Progenitor cell of endocrine pancreas (in vitro differentiated cells): ENCODE data around the gene PCDHGB3. TPM values are rescaled to one million over a fixed set of nuclear protein-coding genes. Genes with fewer than 3 reads are reported as not detected.
"Not testable (repeated sequence)": the region's sequence is repeated elsewhere in the genome, so short reads cannot be mapped to it uniquely, and the experiment has no call there.

Source experiments
- DNase-seq: peaks from one replicate; pipeline ENCODE4 v3.0.0; 2021; ENCODE audit warnings: low spot score; ENCODE audit not compliant: unreplicated experiment
- H3K27ac Mint-ChIP-seq: 2 replicates; pipeline ENCODE4 v1.8.0; 2021; ENCODE audit warnings: mild to moderate bottlenecking, moderate library complexity, mixed read lengths
- H3K27me3 Mint-ChIP-seq: 2 replicates; pipeline ENCODE4 v1.8.0; 2021; ENCODE audit warnings: mixed read lengths
- H3K36me3 Mint-ChIP-seq: 2 replicates; pipeline ENCODE4 v1.8.0; 2022; ENCODE audit warnings: mixed read lengths; ENCODE audit not compliant: insufficient read depth
- H3K4me1 Mint-ChIP-seq: 2 replicates; pipeline ENCODE4 v1.8.0; 2021; ENCODE audit warnings: low read depth, mixed read lengths
- H3K4me3 Mint-ChIP-seq: 2 replicates; pipeline ENCODE4 v1.8.0; 2021; ENCODE audit warnings: low read depth, mild to moderate bottlenecking, moderate library complexity, mixed read lengths
- H3K9me3 Mint-ChIP-seq: 2 replicates; pipeline ENCODE4 v1.8.0; 2021; ENCODE audit warnings: low read depth, mixed read lengths
- CTCF ChIP-seq: fragments of 200-600 bp; sonication (generic); IDR thresholded peaks from one replicate; pipeline ENCODE4 v1.5.0; 2021; ENCODE audit warnings: antibody characterized with exemption, mild to moderate bottlenecking; ENCODE audit not compliant: unreplicated experiment
- total RNA-seq: library from RNA; stranded (reverse); gene quantifications from 2 replicates; pipeline ENCODE4 v1.2.1, GENCODE V29; 2021

PCDHGB3 gene
- total RNA-seq, 1 donor from 2014 or later: 0.60 TPM

GRCh38 chr5:141393267-141393666 is 23.2 kb downstream of the PCDHGB3 start:
- Mint-ChIP-seq H3K36me3 (peaks cover 50% of the 10 kb centered on the region), H3K9me3 (peaks cover 52% of the 10 kb centered on the region), H3K4me1 (no peaks in the 10 kb centered on the region), H3K27me3 (no peaks in the 10 kb centered on the region), H3K4me3 (no peak overlapping the region), H3K27ac (peak overlapping the region; percentile 33)
- no peak for TF ChIP-seq CTCF
- no peak for DNase-seq

GRCh38 chr5:141394401-141395187 is 24.6 kb downstream of the PCDHGB3 start:
- Mint-ChIP-seq H3K27ac (peak overlapping the region; percentile 41), H3K36me3 (peaks cover 52% of the 10 kb centered on the region), H3K9me3 (peaks cover 50% of the 10 kb centered on the region)
- H3K4me3 Mint-ChIP-seq, H3K4me1 Mint-ChIP-seq, DNase-seq, H3K27me3 Mint-ChIP-seq: not testable (repeated sequence)

- not testable (repeated sequence) for H3K27ac Mint-ChIP-seq, H3K4me3 Mint-ChIP-seq, H3K4me1 Mint-ChIP-seq, H3K27me3 Mint-ChIP-seq, DNase-seq
- peaks cover 43% of the 10 kb centered on the region for H3K36me3 Mint-ChIP-seq
- peaks cover 45% of the 10 kb centered on the region for H3K9me3 Mint-ChIP-seq
Measured at GRCh38 chr5:141397756-141398551, 27.9 kb downstream of the PCDHGB3 start, which contains the start of gene PCDHGB5. Gene PCDHGB5 (plus strand): TSS chr5:141397947. CDS start chr5:141398128, 181 bp downstream.

GRCh38 chr5:141398608-141399007 is 28.6 kb downstream of the PCDHGB3 start:
- Mint-ChIP-seq H3K4me3 (no peak overlapping the region), H3K9me3 (peaks cover 46% of the 10 kb centered on the region), H3K36me3 (peaks cover 42% of the 10 kb centered on the region), H3K27ac (no peak overlapping the region), H3K4me1 (no peaks in the 10 kb centered on the region), H3K27me3 (no peaks in the 10 kb centered on the region)
- DNase-seq: no peak
- no peak for TF ChIP-seq CTCF

- H3K27me3 Mint-ChIP-seq: no peaks in the 10 kb centered on the region
- H3K4me3 Mint-ChIP-seq: peak overlapping the region; percentile 37
- no peaks in the 10 kb centered on the region for H3K4me1 Mint-ChIP-seq
- peak overlapping the region; percentile 79 for H3K27ac Mint-ChIP-seq
- H3K9me3 Mint-ChIP-seq: peaks cover 48% of the 10 kb centered on the region
- TF ChIP-seq CTCF: no peak
- H3K36me3 Mint-ChIP-seq: peaks cover 41% of the 10 kb centered on the region
- DNase-seq: no peak
Measured at GRCh38 chr5:141399555-141400258, 29.7 kb downstream of the PCDHGB3 start.
